HL-60 (cell line): Measurements from ENCODE around the gene SMIM34.

Experiments
- GABPA ChIP-seq: IDR thresholded peaks from 2 replicates; pipeline ENCODE4 v1.6.1; 2012; ENCODE audit warnings: low read depth
- SPI1 ChIP-seq: IDR thresholded peaks from 2 replicates; pipeline ENCODE4 v1.6.1; 2012; ENCODE audit warnings: low read depth, mild to moderate bottlenecking, borderline replicate concordance
- TF ChIP-seq, protein P1 (sequence below): IDR thresholded peaks from one replicate; pipeline ENCODE4 v1.5.1; 2011; ENCODE audit warnings: low read length, control low read depth, inconsistent platforms; ENCODE audit not compliant: insufficient read depth
- TF ChIP-seq, protein P2 (sequence below): IDR thresholded peaks from 2 replicates; pipeline ENCODE4 v1.6.1; 2012; ENCODE audit warnings: low read depth; ENCODE audit not compliant: insufficient replicate concordance

DNA sequence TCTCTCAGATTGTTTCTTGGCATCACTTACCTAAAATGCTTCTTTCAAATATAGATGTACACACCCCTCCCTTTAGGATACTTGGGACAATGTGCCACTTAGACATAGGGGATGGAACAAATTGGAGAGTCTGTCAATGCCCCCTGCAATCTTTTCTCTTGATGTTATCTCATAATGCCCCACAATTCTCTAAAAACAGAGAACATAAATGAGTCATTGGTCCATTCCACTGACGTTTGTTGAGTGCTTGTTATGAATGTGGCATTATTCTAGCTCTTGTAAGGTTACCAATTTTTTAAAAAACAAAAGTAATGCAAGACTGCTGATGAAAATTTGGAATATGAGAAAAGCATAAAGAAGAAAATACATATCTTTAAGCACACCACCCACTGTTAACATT, 54.0 kb downstream of the SMIM34 start:
- TF ChIP-seq GABPA (no peak), SPI1 (no peak)
- TF ChIP-seq, protein P1, sequence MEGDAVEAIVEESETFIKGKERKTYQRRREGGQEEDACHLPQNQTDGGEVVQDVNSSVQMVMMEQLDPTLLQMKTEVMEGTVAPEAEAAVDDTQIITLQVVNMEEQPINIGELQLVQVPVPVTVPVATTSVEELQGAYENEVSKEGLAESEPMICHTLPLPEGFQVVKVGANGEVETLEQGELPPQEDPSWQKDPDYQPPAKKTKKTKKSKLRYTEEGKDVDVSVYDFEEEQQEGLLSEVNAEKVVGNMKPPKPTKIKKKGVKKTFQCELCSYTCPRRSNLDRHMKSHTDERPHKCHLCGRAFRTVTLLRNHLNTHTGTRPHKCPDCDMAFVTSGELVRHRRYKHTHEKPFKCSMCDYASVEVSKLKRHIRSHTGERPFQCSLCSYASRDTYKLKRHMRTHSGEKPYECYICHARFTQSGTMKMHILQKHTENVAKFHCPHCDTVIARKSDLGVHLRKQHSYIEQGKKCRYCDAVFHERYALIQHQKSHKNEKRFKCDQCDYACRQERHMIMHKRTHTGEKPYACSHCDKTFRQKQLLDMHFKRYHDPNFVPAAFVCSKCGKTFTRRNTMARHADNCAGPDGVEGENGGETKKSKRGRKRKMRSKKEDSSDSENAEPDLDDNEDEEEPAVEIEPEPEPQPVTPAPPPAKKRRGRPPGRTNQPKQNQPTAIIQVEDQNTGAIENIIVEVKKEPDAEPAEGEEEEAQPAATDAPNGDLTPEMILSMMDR: no peak
- TF ChIP-seq, protein P2, sequence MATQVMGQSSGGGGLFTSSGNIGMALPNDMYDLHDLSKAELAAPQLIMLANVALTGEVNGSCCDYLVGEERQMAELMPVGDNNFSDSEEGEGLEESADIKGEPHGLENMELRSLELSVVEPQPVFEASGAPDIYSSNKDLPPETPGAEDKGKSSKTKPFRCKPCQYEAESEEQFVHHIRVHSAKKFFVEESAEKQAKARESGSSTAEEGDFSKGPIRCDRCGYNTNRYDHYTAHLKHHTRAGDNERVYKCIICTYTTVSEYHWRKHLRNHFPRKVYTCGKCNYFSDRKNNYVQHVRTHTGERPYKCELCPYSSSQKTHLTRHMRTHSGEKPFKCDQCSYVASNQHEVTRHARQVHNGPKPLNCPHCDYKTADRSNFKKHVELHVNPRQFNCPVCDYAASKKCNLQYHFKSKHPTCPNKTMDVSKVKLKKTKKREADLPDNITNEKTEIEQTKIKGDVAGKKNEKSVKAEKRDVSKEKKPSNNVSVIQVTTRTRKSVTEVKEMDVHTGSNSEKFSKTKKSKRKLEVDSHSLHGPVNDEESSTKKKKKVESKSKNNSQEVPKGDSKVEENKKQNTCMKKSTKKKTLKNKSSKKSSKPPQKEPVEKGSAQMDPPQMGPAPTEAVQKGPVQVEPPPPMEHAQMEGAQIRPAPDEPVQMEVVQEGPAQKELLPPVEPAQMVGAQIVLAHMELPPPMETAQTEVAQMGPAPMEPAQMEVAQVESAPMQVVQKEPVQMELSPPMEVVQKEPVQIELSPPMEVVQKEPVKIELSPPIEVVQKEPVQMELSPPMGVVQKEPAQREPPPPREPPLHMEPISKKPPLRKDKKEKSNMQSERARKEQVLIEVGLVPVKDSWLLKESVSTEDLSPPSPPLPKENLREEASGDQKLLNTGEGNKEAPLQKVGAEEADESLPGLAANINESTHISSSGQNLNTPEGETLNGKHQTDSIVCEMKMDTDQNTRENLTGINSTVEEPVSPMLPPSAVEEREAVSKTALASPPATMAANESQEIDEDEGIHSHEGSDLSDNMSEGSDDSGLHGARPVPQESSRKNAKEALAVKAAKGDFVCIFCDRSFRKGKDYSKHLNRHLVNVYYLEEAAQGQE: no peak
